GM15510 (cell line): ENCODE results near the gene PIEZO2.

ENCODE experiments used
- POLR2A ChIP-seq: IDR thresholded peaks from 3 replicates; pipeline ENCODE4 v1.6.1; 2011; ENCODE audit warnings: borderline replicate concordance; ENCODE audit not compliant: insufficient read length; ENCODE audit errors: extremely low read depth

Gene PIEZO2

GRCh38 chr18:11156978-11157377 lies 7.6 kb upstream of the PIEZO2 start:
- TF ChIP-seq POLR2A = no peak

- no peak for TF ChIP-seq POLR2A
Measured at GRCh38 chr18:11155034-11155759, 5.8 kb upstream of the PIEZO2 start.

- TF ChIP-seq POLR2A = no peak
Measured at GRCh38 chr18:11154368-11154989, 5.1 kb upstream of the PIEZO2 start.

GRCh38 chr18:11153097-11153496 lies 3.7 kb upstream of the PIEZO2 start:
- TF ChIP-seq POLR2A = no peak

- no peak for TF ChIP-seq POLR2A
Measured at GRCh38 chr18:11150271-11150615, 874 bp upstream of the PIEZO2 start.

GRCh38 chr18:11148680-11149440 lies 509 bp downstream of the PIEZO2 start:
- no peak for TF ChIP-seq POLR2A

- no peak for TF ChIP-seq POLR2A
Measured at GRCh38 chr18:11147962-11148679, 1.2 kb downstream of the PIEZO2 start.

GRCh38 chr18:11147371-11147951 lies 1.9 kb downstream of the PIEZO2 start:
- no peak for TF ChIP-seq POLR2A

- TF ChIP-seq POLR2A = no peak
Measured at GRCh38 chr18:11146947-11147345, 2.4 kb downstream of the PIEZO2 start.

GRCh38 chr18:11146238-11146946 lies 3.0 kb downstream of the PIEZO2 start:
- no peak for TF ChIP-seq POLR2A

- TF ChIP-seq POLR2A = no peak
Measured at GRCh38 chr18:11145413-11146191, 3.8 kb downstream of the PIEZO2 start.

GRCh38 chr18:11137400-11137799 lies 12.0 kb downstream of the PIEZO2 start:
- TF ChIP-seq POLR2A = no peak

- no peak for TF ChIP-seq POLR2A
Measured at GRCh38 chr18:11136241-11136640, 13.1 kb downstream of the PIEZO2 start.
